Brain microvascular endothelial cell (primary cell): ENCODE results near the gene EDN1.

Experiments
- DNase-seq: peaks from one replicate; pipeline ENCODE4 v3.0.0-alpha.2; 2020
- H3K27ac ChIP-seq: fragments of 250-450 bp; sonication (Bioruptor Pico); 2 replicates; pipeline ENCODE4 v1.5.1; 2020; ENCODE audit warnings: mild to moderate bottlenecking, moderate library complexity
- H3K27me3 ChIP-seq: fragments of 250-450 bp; sonication (Bioruptor Pico); replicated peaks from 2 replicates; pipeline ENCODE4 v1.5.1; 2020; ENCODE audit warnings: mild to moderate bottlenecking
- H3K36me3 ChIP-seq: fragments of 250-450 bp; sonication (Bioruptor Pico); replicated peaks from 2 replicates; pipeline ENCODE4 v1.5.1; 2020; ENCODE audit warnings: mild to moderate bottlenecking
- H3K4me3 ChIP-seq: 2 replicates; pipeline ENCODE4 v1.5.1; 2011; ENCODE audit warnings: low read depth, mild to moderate bottlenecking, control low read depth, low read length, moderate library complexity
- CTCF ChIP-seq: IDR thresholded peaks from 2 replicates; pipeline ENCODE4 v1.5.1; 2011; ENCODE audit warnings: low read depth, mild to moderate bottlenecking, moderate library complexity, low read length, control low read depth, inconsistent platforms; ENCODE audit errors: missing control alignments
- in situ Hi-C: cut with HindIII; loops from 2 replicates; pipeline ENCODE4 v1.10.0; 2017; ENCODE audit warnings: low sequenced_read_pairs, low pct_ligation_motif_present

EDN1 gene

GRCh38 chr6:12286373-12287110 lies 3.6 kb upstream of the EDN1 start:
- no peak overlapping the region for H3K27ac ChIP-seq
- no peak for DNase-seq
- in situ Hi-C loops: loop anchor here (25.0 kb wide), 1 partner anchor 326 kb away; no protein-coding TSS in a partner anchor

GRCh38 chr6:12288211-12288618 lies 1.9 kb upstream of the EDN1 start:
- TF ChIP-seq CTCF: no peak
- Histone ChIP-seq H3K27me3 (no peaks in the 10 kb centered on the region), H3K27ac (no peak overlapping the region), H3K4me3 (no peak overlapping the region), H3K36me3 (peaks cover 4% of the 10 kb centered on the region)
- DNase-seq: no peak
- in situ Hi-C loops: loop anchor here (25.0 kb wide), 1 partner anchor 324 kb away; no protein-coding TSS in a partner anchor

More at GRCh38 chr6:12286373-12287110, 3.6 kb upstream of the EDN1 start:
- TF ChIP-seq CTCF: no peak
- H3K36me3 ChIP-seq: no peaks in the 10 kb centered on the region
- no peak overlapping the region for H3K4me3 ChIP-seq
- H3K27me3 ChIP-seq: no peaks in the 10 kb centered on the region

- peaks cover 9% of the 10 kb centered on the region for H3K36me3 ChIP-seq
- no peaks in the 10 kb centered on the region for H3K27me3 ChIP-seq
- no peak overlapping the region for H3K4me3 ChIP-seq
- in situ Hi-C loops: loop anchor here (25.0 kb wide), 1 partner anchor 323 kb away; no protein-coding TSS in a partner anchor
- TF ChIP-seq CTCF: no peak
- DNase-seq: no peak
- no peak overlapping the region for H3K27ac ChIP-seq
Measured at GRCh38 chr6:12288914-12289313, 1.2 kb upstream of the EDN1 start.

- TF ChIP-seq CTCF: peak; percentile 92
- in situ Hi-C loops: loop anchor here (25.0 kb wide), 1 partner anchor 323 kb away; no protein-coding TSS in a partner anchor
- peaks cover 10% of the 10 kb centered on the region for H3K36me3 ChIP-seq
- no peaks in the 10 kb centered on the region for H3K27me3 ChIP-seq
- peak overlapping the region; percentile 67 for H3K4me3 ChIP-seq
- DNase-seq: peak; percentile 68
- H3K27ac ChIP-seq: peak overlapping the region; percentile 81
Measured at GRCh38 chr6:12289365-12289919, 719 bp upstream of the EDN1 start.

GRCh38 chr6:12291071-12291838 lies 1.1 kb downstream of the EDN1 start:
- H3K4me3 ChIP-seq: peak overlapping the region; percentile 67
- no peak overlapping the region for H3K27ac ChIP-seq
- TF ChIP-seq CTCF: no peak
- H3K27me3 ChIP-seq: no peaks in the 10 kb centered on the region
- no peak for DNase-seq
- H3K36me3 ChIP-seq: peaks cover 15% of the 10 kb centered on the region
- in situ Hi-C loops: loop anchor here (25.0 kb wide), 1 partner anchor 321 kb away; no protein-coding TSS in a partner anchor
